ENCODE measurements around the gene PIK3R1. TPM values are rescaled to one million over a fixed set of nuclear protein-coding genes. Genes with fewer than 3 reads are reported as not detected.

Gene PIK3R1
- total and polyA plus RNA-seq, 2 of the 4 experiments (the other 2 are of a cell fraction) = 2.4 to 9.3 TPM

- no peak overlapping the region for H3K4me3 ChIP-seq (ENCODE audit: insufficient read depth, low read depth, low read length)
- no peaks in the 10 kb centered on the region for H4K20me1 ChIP-seq (ENCODE audit: insufficient read depth, low read length)
- no peak overlapping the region for H3K18ac ChIP-seq (ENCODE audit: low read depth, low read length)
- peak overlapping the region; percentile 39 for H2AFZ ChIP-seq (replicated peaks; ENCODE audit: low read length, poor library complexity)
- ATAC-seq (ENCODE audit: low read depth) (peak; percentile 82), DNase-seq (peak; percentile 74)
- 0 out of 3 replicates have a peak overlapping the region, but pooled peaks have one; percentile 3 for H2BK15ac ChIP-seq (ENCODE audit: low read depth, low read length)
- no TSS peak for BruUV-seq (replicated peaks)
- no peak overlapping the region for H2BK5ac ChIP-seq (ENCODE audit: low read depth, low read length, poor library complexity, severe bottlenecking)
- no peak overlapping the region; the same call in 1 of the 2 replicates for H2BK20ac ChIP-seq (ENCODE audit: low read depth, low read length)
- intact Hi-C loops (cut with micrococcal nuclease) (loop anchor here (10.0 kb wide), 1 partner anchor 236 kb away; no protein-coding TSS in a partner anchor), dilution Hi-C loops (cut with HindIII; ENCODE audit: low sequenced_read_pairs, unreplicated experiment) (no loop called here), in situ Hi-C loops (cut with MboI; ENCODE audit: low sequenced_read_pairs) (no loop called here)
- no peak overlapping the region for H2AK9ac ChIP-seq (replicated peaks; ENCODE audit: low read depth, low read length, poor library complexity)
- peak overlapping the region; percentile 30; the same call in 1 of the 2 replicates for H2AK5ac ChIP-seq (ENCODE audit: low read depth, low read length)
- peak overlapping the region; percentile 58 for H3K4ac ChIP-seq (ENCODE audit: low read depth, low read length)
- no peaks in the 10 kb centered on the region for H3K79me1 ChIP-seq (ENCODE audit: low read depth in 1 of 2, low read length in 2 of 2)
- no peak overlapping the region for H4K5ac ChIP-seq (ENCODE audit: low read depth, low read length)
- H3K4me1 ChIP-seq (ENCODE audit: control insufficient read depth, insufficient read depth, low read length) = peaks cover 5% of the 10 kb centered on the region; the same call in 1 of the 2 replicates
- no peaks in the 10 kb centered on the region for H3K36me3 ChIP-seq (ENCODE audit: control insufficient read depth, insufficient read depth, low read length)
- H4K8ac ChIP-seq (ENCODE audit: low read depth in 2 of 2, low read length in 2 of 2) = no peak overlapping the region; a peak in 1 of 4 replicates
- ChIA-PET POLR2A (ENCODE audit: unreplicated experiment) (no interaction called here), CTCF (interaction anchor here (1.0 kb wide), 1 partner anchor 18 kb away, joined by 5 read pairs; no protein-coding TSS in a partner anchor)
- no peak for TF ChIP-seq CTCF (conservative IDR thresholded peaks at IDR 0.05; ENCODE audit: low read depth, low read length)
- no peak for TF ChIP-seq MXI1 (IDR thresholded peaks at IDR 0.05; ENCODE audit: borderline replicate concordance, low read depth, low read length)
- no peak for TF ChIP-seq MAZ (IDR thresholded peaks at IDR 0.05; ENCODE audit: borderline replicate concordance, low read depth, low read length)
- TF ChIP-seq MAFK (IDR thresholded peaks at IDR 0.05; ENCODE audit: low read depth, low read length) = no peak
- TF ChIP-seq CEBPB (IDR thresholded peaks at IDR 0.05; ENCODE audit: low read depth, low read length) = no peak
- peak; percentile 67 for TF ChIP-seq BHLHE40 (IDR thresholded peaks at IDR 0.05; ENCODE audit: low read depth, low read length)
- TF ChIP-seq, protein P1, sequence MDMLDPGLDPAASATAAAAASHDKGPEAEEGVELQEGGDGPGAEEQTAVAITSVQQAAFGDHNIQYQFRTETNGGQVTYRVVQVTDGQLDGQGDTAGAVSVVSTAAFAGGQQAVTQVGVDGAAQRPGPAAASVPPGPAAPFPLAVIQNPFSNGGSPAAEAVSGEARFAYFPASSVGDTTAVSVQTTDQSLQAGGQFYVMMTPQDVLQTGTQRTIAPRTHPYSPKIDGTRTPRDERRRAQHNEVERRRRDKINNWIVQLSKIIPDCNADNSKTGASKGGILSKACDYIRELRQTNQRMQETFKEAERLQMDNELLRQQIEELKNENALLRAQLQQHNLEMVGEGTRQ (IDR thresholded peaks at IDR 0.05; ENCODE audit: low read depth, low read length) = no peak
- peak; percentile 38; the same call in 1 of the 2 replicates for TF ChIP-seq FOS (IDR thresholded peaks at IDR 0.05; ENCODE audit: low read depth, low read length)
- no peak for TF ChIP-seq CHD1 (IDR thresholded peaks at IDR 0.05; ENCODE audit: low read depth, low read length)
- no peak for TF ChIP-seq NFE2L2 (IDR thresholded peaks at IDR 0.05; ENCODE audit: low read depth, low read length)
- TF ChIP-seq SMC3 (IDR thresholded peaks at IDR 0.05; ENCODE audit: low read depth, low read length) = no peak
- TF ChIP-seq RFX5 (IDR thresholded peaks at IDR 0.05; ENCODE audit: low read depth, low read length) = no peak
- H3K27me3 ChIP-seq (ENCODE audit: control insufficient read depth, insufficient read depth, low read length) = no peaks in the 10 kb centered on the region
- no peak overlapping the region for H3K56ac ChIP-seq (ENCODE audit: extremely low read depth, insufficient read depth, low read length)
- no peak overlapping the region; the same call in 1 of the 2 replicates for H3K14ac ChIP-seq (replicated peaks; ENCODE audit: low read depth, low read length)
- no peak overlapping the region for H3K4me2 ChIP-seq (ENCODE audit: low read depth, low read length)
- H2BK120ac ChIP-seq (ENCODE audit: low read depth, low read length) = peak overlapping the region; percentile 24
- 0% methylated on average over 1 of the region's 6 CpGs; no CpG with 5 or more reads in 1 of the 2 experiments for WGBS, 2 experiments (ENCODE audit: extremely low coverage in 2 of 2, insufficient read length in 1 of 2)
- H3K27ac ChIP-seq (ENCODE audit: insufficient read depth, low read length) = no peak overlapping the region; the same call in 1 of the 2 replicates
- H3K9me1 ChIP-seq (ENCODE audit: insufficient read depth, low read length) = peaks cover 3% of the 10 kb centered on the region
- no peaks in the 10 kb centered on the region; the same call in 1 of the 2 replicates for H3K9me3 ChIP-seq (ENCODE audit: control insufficient read depth, insufficient read depth, low read length)
- H3K9ac ChIP-seq (ENCODE audit: low read depth, low read length) = no peak overlapping the region
- H3K23ac ChIP-seq (ENCODE audit: low read depth, low read length) = no peak overlapping the region
- H4K91ac ChIP-seq (ENCODE audit: insufficient read depth, low read depth, low read length) = no peak overlapping the region
These were observed 103.6 kb downstream of the PIK3R1 start for GRCh38 chr5:68318955-68319705.
